Keratinocyte (primary cell): ENCODE measurements around the gene PIK3AP1.

Experiments
- EZH2 ChIP-seq: IDR thresholded peaks from one replicate; pipeline ENCODE4 v1.6.1; 2012; ENCODE audit warnings: inconsistent platforms, mild to moderate bottlenecking, low read length, moderate library complexity
- TF ChIP-seq, protein P1 (sequence below), 3 experiments: IDR thresholded peaks in 1 of 3; conservative IDR thresholded peaks in 1 of 3; optimal IDR thresholded peaks in 1 of 3; 2 replicates in 2 of 3; 3 replicates in 1 of 3; pipeline versions ENCODE3 to v1.5.1; 2011; ENCODE audit warnings: low read length in 3 of 3, mild to moderate bottlenecking in 3 of 3, moderate library complexity in 2 of 3, control low read depth in 1 of 3, inconsistent platforms in 1 of 3; ENCODE audit not compliant: insufficient read depth in 2 of 3; ENCODE audit errors: extremely low read depth in 1 of 3

DNA sequence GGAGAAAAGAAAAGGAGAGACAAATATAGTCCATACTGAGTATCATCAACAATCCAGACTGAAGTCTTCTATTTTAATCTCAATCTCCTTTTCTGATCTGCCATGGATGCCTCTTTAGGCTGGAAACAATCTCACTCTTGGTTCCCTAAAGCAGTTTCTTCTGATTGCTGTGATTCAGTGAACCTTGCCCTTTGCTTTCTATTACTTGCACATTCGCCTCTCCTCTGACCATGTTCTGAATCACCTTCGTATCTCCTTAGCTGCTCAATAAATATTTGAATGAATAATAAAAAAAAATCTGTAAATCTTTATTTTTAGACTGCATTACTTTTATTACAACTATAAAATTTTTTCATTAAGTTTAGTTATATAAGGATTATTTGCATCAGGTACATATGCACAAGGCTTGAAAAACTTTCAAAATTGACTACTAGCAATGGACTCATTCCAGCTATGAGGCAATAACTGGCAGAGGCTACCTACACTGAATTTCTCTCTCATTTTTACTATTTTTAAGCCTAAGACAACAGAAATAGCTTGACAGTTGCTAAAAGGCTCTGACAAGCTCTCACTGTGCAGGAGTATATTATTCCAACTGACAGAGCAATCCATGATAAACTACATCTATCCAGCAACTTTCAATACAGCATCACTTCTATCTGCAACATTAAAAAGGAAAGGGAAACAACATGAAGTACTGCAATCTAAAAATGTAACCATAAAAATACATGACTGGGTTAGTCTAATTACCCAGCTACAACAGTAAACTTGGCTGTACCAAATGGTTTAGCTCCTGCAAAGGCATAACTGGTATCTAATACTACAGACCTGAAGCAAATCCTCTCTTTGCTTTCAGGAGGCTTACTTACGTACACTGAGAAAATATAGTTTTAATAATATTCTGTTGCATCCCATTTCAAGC is 159.1 kb downstream of the PIK3AP1 start:
- TF ChIP-seq, protein P1, sequence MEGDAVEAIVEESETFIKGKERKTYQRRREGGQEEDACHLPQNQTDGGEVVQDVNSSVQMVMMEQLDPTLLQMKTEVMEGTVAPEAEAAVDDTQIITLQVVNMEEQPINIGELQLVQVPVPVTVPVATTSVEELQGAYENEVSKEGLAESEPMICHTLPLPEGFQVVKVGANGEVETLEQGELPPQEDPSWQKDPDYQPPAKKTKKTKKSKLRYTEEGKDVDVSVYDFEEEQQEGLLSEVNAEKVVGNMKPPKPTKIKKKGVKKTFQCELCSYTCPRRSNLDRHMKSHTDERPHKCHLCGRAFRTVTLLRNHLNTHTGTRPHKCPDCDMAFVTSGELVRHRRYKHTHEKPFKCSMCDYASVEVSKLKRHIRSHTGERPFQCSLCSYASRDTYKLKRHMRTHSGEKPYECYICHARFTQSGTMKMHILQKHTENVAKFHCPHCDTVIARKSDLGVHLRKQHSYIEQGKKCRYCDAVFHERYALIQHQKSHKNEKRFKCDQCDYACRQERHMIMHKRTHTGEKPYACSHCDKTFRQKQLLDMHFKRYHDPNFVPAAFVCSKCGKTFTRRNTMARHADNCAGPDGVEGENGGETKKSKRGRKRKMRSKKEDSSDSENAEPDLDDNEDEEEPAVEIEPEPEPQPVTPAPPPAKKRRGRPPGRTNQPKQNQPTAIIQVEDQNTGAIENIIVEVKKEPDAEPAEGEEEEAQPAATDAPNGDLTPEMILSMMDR (optimal IDR thresholded peaks at IDR 0.05 in 1 of 3, IDR thresholded peaks at IDR 0.05 in 1 of 3, conservative IDR thresholded peaks at IDR 0.05 in 1 of 3; ENCODE audit: extremely low read depth in 1 of 3, insufficient read depth in 2 of 3, low read length in 3 of 3), result no peak
- no peak for TF ChIP-seq EZH2
